ENCODE measurements around the gene KDM6B. TPM values are rescaled to one million over a fixed set of nuclear protein-coding genes. Genes with fewer than 3 reads are reported as not detected.
A peak's percentile ranks its signal among the peaks of the same experiment; 100 is the strongest.

Gene KDM6B
- total and polyA plus RNA-seq, 7 donors: 2.8 to 26.0 (median 15.2) TPM

- ATAC-seq: peak in 1 of 4 donors; percentile 18
- Histone ChIP-seq H3K27me3 (ENCODE audit: insufficient read depth in 3 of 3, low read length in 2 of 3) (no peaks in the 10 kb centered on the region), H3K36me3 (ENCODE audit: insufficient read depth in 1 of 2, low read depth in 1 of 2) (no peaks in the 10 kb centered on the region), H3K9me3 (no peaks in the 10 kb centered on the region), H3K27ac (no peak overlapping the region), H3K4me1 (no peaks in the 10 kb centered on the region), H3K4me3 (no peak overlapping the region)
- no peak for TF ChIP-seq CTCF (IDR thresholded peaks at IDR 0.05)
- 54 to 73% (median 57%) methylated on average over 9 of the region's 9 CpGs for WGBS, 3 donors
- intact Hi-C loops (cut with DNase I): loop anchor here in 1 of 2 donors (2.0 to 5.0 kb wide), 4 partner anchors 38 to 163 kb away; no protein-coding TSS in a partner anchor
- DNase-seq: no peak
Observed at GRCh38 chr17:7824021-7824924, 9.7 kb upstream of the KDM6B start.

GRCh38 chr17:7825206-7825990 lies 8.6 kb upstream of the KDM6B start:
- no peaks in the 10 kb centered on the region for H3K4me1 ChIP-seq
- ATAC-seq: peak; percentile 54 to 81 (median 66)

GRCh38 chr17:7830616-7831015 lies 3.4 kb upstream of the KDM6B start:
- Histone ChIP-seq H3K4me3 (no peak overlapping the region), H3K4me1 (peaks cover 4% of the 10 kb centered on the region), H3K27ac (no peak overlapping the region), H3K27me3 (ENCODE audit: insufficient read depth in 3 of 3, low read length in 2 of 3) (no peaks in the 10 kb centered on the region), H3K9me3 (no peaks in the 10 kb centered on the region), H3K36me3 (ENCODE audit: insufficient read depth in 1 of 2, low read depth in 1 of 2) (no peaks in the 10 kb centered on the region)
- intact Hi-C loops (cut with DNase I): no loop called here
- no peak for ATAC-seq
- TF ChIP-seq CTCF (IDR thresholded peaks at IDR 0.05): no peak
- DNase-seq: no peak
- 88 to 91% (median 90%) methylated on average over 8 of the region's 8 CpGs for WGBS, 3 donors

More at GRCh38 chr17:7825206-7825990, 8.6 kb upstream of the KDM6B start:
- Histone ChIP-seq H3K36me3 (ENCODE audit: insufficient read depth in 1 of 2, low read depth in 1 of 2) (no peaks in the 10 kb centered on the region), H3K27me3 (ENCODE audit: insufficient read depth in 3 of 3, low read length in 2 of 3) (no peaks in the 10 kb centered on the region), H3K27ac (no peak overlapping the region), H3K4me3 (no peak overlapping the region), H3K9me3 (no peaks in the 10 kb centered on the region)
- TF ChIP-seq CTCF (IDR thresholded peaks at IDR 0.05): peak; percentile 30
- 17 to 27% (median 24%) methylated on average over 12 of the region's 12 CpGs for WGBS, 3 donors
- DNase-seq: no peak
- intact Hi-C loops (cut with DNase I): loop anchor here in 1 of 2 donors (2.0 kb wide), 1 partner anchor 161 kb away; no protein-coding TSS in a partner anchor

- ATAC-seq: no peak
- 73 to 81% (median 78%) methylated on average over 7 of the region's 7 CpGs for WGBS, 3 donors
- Histone ChIP-seq H3K36me3 (ENCODE audit: insufficient read depth in 1 of 2, low read depth in 1 of 2) (no peaks in the 10 kb centered on the region), H3K27me3 (ENCODE audit: insufficient read depth in 3 of 3, low read length in 2 of 3) (no peaks in the 10 kb centered on the region), H3K27ac (no peak overlapping the region), H3K4me3 (no peak overlapping the region), H3K4me1 (peaks cover 4% of the 10 kb centered on the region), H3K9me3 (no peaks in the 10 kb centered on the region)
- no peak for DNase-seq
- intact Hi-C loops (cut with DNase I): no loop called here
- no peak for TF ChIP-seq CTCF (IDR thresholded peaks at IDR 0.05)
Observed at GRCh38 chr17:7831233-7831632, 2.8 kb upstream of the KDM6B start.
